A549 (cell line): ENCODE results near the gene IGF2BP3. TPM values are rescaled to one million over a fixed set of nuclear protein-coding genes. Genes with fewer than 3 reads are reported as not detected.

Source experiments
- ATAC-seq, 2 experiments: fragments of 200-7000 bp in 1 of 2; fragments of >200 bp in 1 of 2; cut with Nextera tagmentation in 1 of 2; cut with Tn5 transposase in 1 of 2; 3 replicates each; pipeline versions ENCODE4 v1.8.0 to v1.9.1; 2018 to 2020; ENCODE audit warnings: mild to moderate bottlenecking in 1 of 2, moderate library complexity in 1 of 2
- CTCF ChIA-PET: fragments of 300-600 bp; sonication (Branson Sonifier 250); formaldehyde crosslinking; extraction: SDS; loops from one replicate; lab custom pipeline; 2021; ENCODE audit warnings: antibody characterized with exemption, inconsistent platforms; lab: Yijun Ruan, JAX
- POLR2A ChIA-PET: fragments of 350-600 bp; formaldehyde crosslinking; extraction: SDS; loops from one replicate; lab custom pipeline; 2021; ENCODE audit warnings: antibody characterized with exemption, inconsistent platforms; lab: Yijun Ruan, JAX
- DNase-seq, 2 experiments: peaks; one replicate each; pipeline versions ENCODE4 v3.0.0 to v3.0.0-alpha.2; 2011 to 2016; ENCODE audit warnings: low read depth in 1 of 2, low spot score in 1 of 2
- FAIRE-seq: peaks from 2 replicates; lab custom pipeline; 2011; peaks lifted over from hg19 to GRCh38; lab: Jason Lieb, UNC
- H3K27ac ChIP-seq, 2 experiments: fragments of >200 bp; sonication (Bioruptor Twin); formaldehyde crosslinking; 3 replicates each; pipeline ENCODE4 v1.5.1; 2016 to 2017
- H3K4me1 ChIP-seq: fragments of >200 bp; sonication (Bioruptor Twin); formaldehyde crosslinking; 3 replicates; pipeline ENCODE4 v1.6.1; 2016
- H3K4me2 ChIP-seq: fragments of >200 bp; sonication (Bioruptor Twin); formaldehyde crosslinking; 3 replicates; pipeline ENCODE4 v1.6.1; 2016
- H3K4me3 ChIP-seq: fragments of >200 bp; sonication (Bioruptor Twin); formaldehyde crosslinking; 3 replicates; pipeline ENCODE4 v1.5.1; 2016
- H3K9me3 ChIP-seq: fragments of >200 bp; sonication (Bioruptor Twin); formaldehyde crosslinking; 3 replicates; pipeline ENCODE4 v1.6.1; 2016
- CBX8 ChIP-seq: fragments of 200-600 bp; sonication (generic); IDR thresholded peaks from 2 replicates; pipeline ENCODE4 v1.6.1; 2016
- CHD4 ChIP-seq: fragments of 200-600 bp; sonication (generic); IDR thresholded peaks from 2 replicates; pipeline ENCODE4 v1.6.1; 2016; ENCODE audit warnings: antibody characterized with exemption, mild to moderate bottlenecking, borderline replicate concordance
- E2F6 ChIP-seq: IDR thresholded peaks from 2 replicates; pipeline ENCODE4 v1.6.1; 2012; ENCODE audit warnings: low read depth, borderline replicate concordance
- EP300 ChIP-seq, 2 experiments: fragments of >200 bp; sonication (Bioruptor Twin); formaldehyde crosslinking; IDR thresholded peaks; 2 replicates in 1 of 2; 3 replicates in 1 of 2; pipeline ENCODE4 v1.6.1; 2016 to 2017
- HDAC2 ChIP-seq: fragments of 200-600 bp; sonication (generic); IDR thresholded peaks from 2 replicates; pipeline ENCODE4 v1.6.1; 2016
- HEYL ChIP-seq: fragments of 250-450 bp; sonication (Bioruptor Pico); IDR thresholded peaks from 2 replicates; pipeline ENCODE4 v1.8.0; 2021; ENCODE audit warnings: mild to moderate bottlenecking, moderate library complexity
- HOXB5 ChIP-seq: fragments of 250-450 bp; sonication (Bioruptor Pico); IDR thresholded peaks from 2 replicates; pipeline ENCODE4 v1.5.0; 2020; ENCODE audit warnings: mild to moderate bottlenecking, moderate library complexity
- MAZ ChIP-seq: fragments of 150-350 bp; IDR thresholded peaks from 2 replicates; pipeline ENCODE4 v1.6.1; 2014; ENCODE audit warnings: antibody characterized with exemption, low read depth, low read length, borderline replicate concordance
- MYC ChIP-seq: IDR thresholded peaks from 2 replicates; pipeline ENCODE4 v1.6.1; 2012; ENCODE audit warnings: mild to moderate bottlenecking, inconsistent platforms, low read length, improper control_type of control experiment, borderline replicate concordance
- NPAS2 ChIP-seq: fragments of 250-450 bp; sonication (Bioruptor Pico); IDR thresholded peaks from 2 replicates; pipeline ENCODE4 v1.8.0; 2022; ENCODE audit warnings: mild to moderate bottlenecking, moderate library complexity, borderline replicate concordance
- NR3C1 ChIP-seq: fragments of >200 bp; sonication (Bioruptor Twin); formaldehyde crosslinking; IDR thresholded peaks from 3 replicates; pipeline ENCODE4 v1.6.1; 2017
- PHF8 ChIP-seq: fragments of 200-600 bp; sonication (generic); IDR thresholded peaks from 2 replicates; pipeline ENCODE4 v1.6.1; 2016; ENCODE audit warnings: low read depth, mild to moderate bottlenecking, antibody characterized with exemption, moderate library complexity, borderline replicate concordance
- POLR2A ChIP-seq: IDR thresholded peaks from 2 replicates; pipeline ENCODE4 v1.6.1; 2012; ENCODE audit warnings: mild to moderate bottlenecking, low read length
- REST ChIP-seq: fragments of 200-600 bp; sonication (generic); IDR thresholded peaks from 2 replicates; pipeline ENCODE4 v1.6.1; 2016; ENCODE audit warnings: antibody characterized with exemption, mild to moderate bottlenecking, moderate library complexity
- RFX5 ChIP-seq: fragments of 450-650 bp; IDR thresholded peaks from 2 replicates; pipeline ENCODE4 v1.7.1; 2014; ENCODE audit warnings: antibody characterized with exemption, mild to moderate bottlenecking, moderate library complexity
- RNF2 ChIP-seq: fragments of 200-600 bp; sonication (generic); IDR thresholded peaks from 2 replicates; pipeline ENCODE4 v1.6.1; 2016; ENCODE audit warnings: low read depth, mild to moderate bottlenecking, antibody characterized with exemption, moderate library complexity, borderline replicate concordance
- SMC3 ChIP-seq: fragments of >200 bp; sonication (Bioruptor Twin); formaldehyde crosslinking; IDR thresholded peaks from 3 replicates; pipeline ENCODE4 v1.6.1; 2018; ENCODE audit warnings: inconsistent platforms
- TFCP2L1 ChIP-seq: fragments of 250-450 bp; sonication (Bioruptor Pico); IDR thresholded peaks from 2 replicates; pipeline ENCODE4 v1.5.0; 2021; ENCODE audit warnings: mild to moderate bottlenecking
- TP53 ChIP-seq: fragments of 250-450 bp; sonication (Bioruptor Pico); IDR thresholded peaks from 2 replicates; pipeline ENCODE4 v1.5.0; 2021; ENCODE audit warnings: mild to moderate bottlenecking, moderate library complexity
- WGBS: methylation state at CpG from one replicate; pipeline ENCODE4 v1.1.6; 2017; ENCODE audit errors: missing lambda C conversion rate; 5-methylcytosine and 5-hydroxymethylcytosine counted together
- polyA plus RNA-seq, 4 experiments: library from polyadenylated mRNA; depleted of rRNA in 3 of 4; stranded (reverse); fragments of >200 nt; fragmentation: RNase III in 1 of 4; extraction: RNeasy Plus Mini Kit Qiagen cat#74134 plus additional on column Dnase treatment in 1 of 4; gene quantifications; 2 replicates in 3 of 4; 3 replicates in 1 of 4; pipeline ENCODE4 v1.2.3, GENCODE V29; 2011 to 2017

The IGF2BP3 gene
- polyA plus RNA-seq, 2 of the 4 experiments (the other 2 are of a cell fraction) = 26.7 to 62.0 TPM

- Histone ChIP-seq H3K4me2 (peak overlapping the region; percentile 89), H3K27ac (peak overlapping the region; percentile 97), H3K4me1 (peaks cover 34% of the 10 kb centered on the region), H3K4me3 (peak overlapping the region; percentile 80), H3K9me3 (no peaks in the 10 kb centered on the region)
- ChIA-PET POLR2A (interaction anchor here (1.6 kb wide), 1 partner anchor 175 kb away, joined by 6 read pairs; the partner anchor contains the start of gene MALSU1), CTCF (interaction anchor here (0.6 to 2.0 kb wide), 5 partner anchors 13 to 201 kb away, joined by 3 to 6 read pairs (median 5); no protein-coding TSS in a partner anchor)
- FAIRE-seq (no peak), ATAC-seq (peak; percentile 37 to 61), DNase-seq (no peak)
- WGBS = 0% methylated on average over 4 of the region's 23 CpGs
- TF ChIP-seq MAZ = no peak
Measured at GRCh38 chr7:23473844-23474093, 3.5 kb upstream of the IGF2BP3 start.

GRCh38 chr7:23472956-23473843 lies 2.9 kb upstream of the IGF2BP3 start:
- CTCF ChIA-PET = interaction anchor here (0.6 to 2.0 kb wide), 7 partner anchors 12 to 202 kb away, joined by 3 to 6 read pairs (median 4); no protein-coding TSS in a partner anchor
- Histone ChIP-seq H3K4me3 (peak overlapping the region; percentile 80), H3K4me2 (peak overlapping the region; percentile 89), H3K9me3 (no peaks in the 10 kb centered on the region), H3K27ac (peak overlapping the region; percentile 97), H3K4me1 (peaks cover 30% of the 10 kb centered on the region)
- TF ChIP-seq RFX5 (no peak), HOXB5 (CRISPR knock-in tag) (no peak), HEYL (CRISPR knock-in tag) (no peak), E2F6 (no peak), HDAC2 (no peak), SMC3 (no peak), MYC (no peak), TFCP2L1 (CRISPR knock-in tag) (0 out of 2 replicates have a peak, but pooled peaks have one; percentile 27), REST (peak; percentile 20), NR3C1 (no peak)
- POLR2A ChIA-PET = interaction anchor here (1.3 to 1.6 kb wide), 2 partner anchors 10 to 174 kb away, joined by 4 to 6 read pairs; partner anchors contain the start of gene MALSU1
- 5% methylated on average over 15 of the region's 16 CpGs for WGBS
- DNase-seq (peak in 1 of 2 experiments; percentile 38), ATAC-seq (no peak), FAIRE-seq (peak; percentile 36)

- DNase-seq = no peak
- FAIRE-seq = no peak
- peak overlapping the region; percentile 89 for H3K4me2 ChIP-seq
- ChIA-PET CTCF (interaction anchor here (0.6 to 2.0 kb wide), 5 partner anchors 11 to 201 kb away, joined by 3 to 6 read pairs (median 4); no protein-coding TSS in a partner anchor), POLR2A (interaction anchor here (1.3 to 1.6 kb wide), 2 partner anchors 9 to 174 kb away, joined by 4 to 6 read pairs; partner anchors contain the start of gene MALSU1)
- TF ChIP-seq CHD4 = no peak
- no peak for TF ChIP-seq HEYL (CRISPR knock-in tag)
- TF ChIP-seq PHF8 = no peak
- TF ChIP-seq TP53 (CRISPR knock-in tag) = no peak
- TF ChIP-seq CBX8 = no peak
- no peak for TF ChIP-seq EP300 (IDR thresholded peaks at IDR 0.05)
- no peak for TF ChIP-seq NPAS2
- no peak for TF ChIP-seq POLR2A
- TF ChIP-seq RNF2 = no peak
- H3K9me3 ChIP-seq = no peaks in the 10 kb centered on the region
- ATAC-seq = no peak
- H3K4me1 ChIP-seq = peaks cover 25% of the 10 kb centered on the region
- H3K4me3 ChIP-seq = peak overlapping the region; percentile 80
- H3K27ac ChIP-seq = peak overlapping the region; percentile 97
Measured at GRCh38 chr7:23472556-23472955, 2.3 kb upstream of the IGF2BP3 start.
